SK-N-SH treated with all-trans-retinoic acid at 6 μM for 48 hours (cell line): ENCODE measurements around the gene TSPYL6.

Experiments used
- CSDC2 ChIP-seq: fragments of 250-450 bp; sonication (Bioruptor Pico); IDR thresholded peaks from 2 replicates; pipeline ENCODE4 v1.5.0; 2020; ENCODE audit warnings: mild to moderate bottlenecking, moderate library complexity
- GLIS3 ChIP-seq: fragments of 250-450 bp; sonication (Bioruptor Pico); IDR thresholded peaks from 2 replicates; pipeline ENCODE4 v1.5.0; 2020; ENCODE audit warnings: mild to moderate bottlenecking, moderate library complexity
- ISL1 ChIP-seq: fragments of 250-450 bp; sonication (Bioruptor Pico); IDR thresholded peaks from 2 replicates; pipeline ENCODE4 v2.1.2; 2022; ENCODE audit warnings: mild to moderate bottlenecking, moderate library complexity
- RARB ChIP-seq: fragments of 250-450 bp; sonication (Bioruptor Pico); IDR thresholded peaks from 2 replicates; pipeline ENCODE4 v1.8.0; 2021; ENCODE audit warnings: mild to moderate bottlenecking, moderate library complexity
- SNAI2 ChIP-seq: fragments of 250-450 bp; sonication (Bioruptor Pico); IDR thresholded peaks from 2 replicates; pipeline ENCODE4 v1.5.0; 2020; ENCODE audit warnings: mild to moderate bottlenecking, moderate library complexity
- TOX ChIP-seq: fragments of 250-450 bp; sonication (Bioruptor Pico); IDR thresholded peaks from 2 replicates; pipeline ENCODE4 v1.8.0; 2021; ENCODE audit warnings: mild to moderate bottlenecking, moderate library complexity, borderline replicate concordance
- ZC3H10 ChIP-seq: fragments of 250-450 bp; sonication (Bioruptor Pico); IDR thresholded peaks from 2 replicates; pipeline ENCODE4 v1.5.1; 2021; ENCODE audit warnings: mild to moderate bottlenecking, moderate library complexity
- ZFP30 ChIP-seq: fragments of 450-650 bp; formaldehyde crosslinking; IDR thresholded peaks from 2 replicates; pipeline ENCODE4 v1.5.0; 2022; ENCODE audit warnings: mild to moderate bottlenecking, moderate library complexity
- ZNF565 ChIP-seq: fragments of 450-650 bp; formaldehyde crosslinking; conservative IDR thresholded peaks from 2 replicates; pipeline ENCODE4 v1.5.0; 2020; ENCODE audit warnings: low read depth, mild to moderate bottlenecking, moderate library complexity
- TF ChIP-seq, protein P1 (sequence below): fragments of 250-450 bp; sonication (Bioruptor Pico); IDR thresholded peaks from 2 replicates; pipeline ENCODE4 v1.8.0; 2020; ENCODE audit warnings: mild to moderate bottlenecking, moderate library complexity, borderline replicate concordance
- TF ChIP-seq, protein P2 (sequence below): fragments of 250-450 bp; sonication (Bioruptor Pico); IDR thresholded peaks from 2 replicates; pipeline ENCODE4 v1.5.1; 2020; ENCODE audit warnings: low read depth, mild to moderate bottlenecking, moderate library complexity

DNA sequence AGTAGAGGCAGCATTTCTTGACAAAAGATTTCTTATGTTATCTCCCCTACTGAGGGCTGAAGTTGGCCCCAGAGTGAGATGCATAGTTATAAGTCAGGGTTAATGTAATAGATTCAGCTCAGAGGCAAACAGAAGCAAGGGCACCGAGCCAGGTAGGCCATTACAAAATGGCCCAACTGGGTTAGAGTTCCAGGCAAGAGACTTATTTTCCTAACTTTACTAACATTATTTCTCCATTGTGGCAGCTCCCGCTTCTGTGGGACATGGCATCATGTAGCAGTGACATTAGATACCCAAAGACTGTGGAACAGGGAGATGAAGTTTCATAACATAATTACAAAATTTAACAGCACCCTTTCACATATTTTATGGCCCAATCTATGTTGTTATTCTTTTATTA is 27.1 kb downstream of the TSPYL6 start:
- TF ChIP-seq, protein P1, sequence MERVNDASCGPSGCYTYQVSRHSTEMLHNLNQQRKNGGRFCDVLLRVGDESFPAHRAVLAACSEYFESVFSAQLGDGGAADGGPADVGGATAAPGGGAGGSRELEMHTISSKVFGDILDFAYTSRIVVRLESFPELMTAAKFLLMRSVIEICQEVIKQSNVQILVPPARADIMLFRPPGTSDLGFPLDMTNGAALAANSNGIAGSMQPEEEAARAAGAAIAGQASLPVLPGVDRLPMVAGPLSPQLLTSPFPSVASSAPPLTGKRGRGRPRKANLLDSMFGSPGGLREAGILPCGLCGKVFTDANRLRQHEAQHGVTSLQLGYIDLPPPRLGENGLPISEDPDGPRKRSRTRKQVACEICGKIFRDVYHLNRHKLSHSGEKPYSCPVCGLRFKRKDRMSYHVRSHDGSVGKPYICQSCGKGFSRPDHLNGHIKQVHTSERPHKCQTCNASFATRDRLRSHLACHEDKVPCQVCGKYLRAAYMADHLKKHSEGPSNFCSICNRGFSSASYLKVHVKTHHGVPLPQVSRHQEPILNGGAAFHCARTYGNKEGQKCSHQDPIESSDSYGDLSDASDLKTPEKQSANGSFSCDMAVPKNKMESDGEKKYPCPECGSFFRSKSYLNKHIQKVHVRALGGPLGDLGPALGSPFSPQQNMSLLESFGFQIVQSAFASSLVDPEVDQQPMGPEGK (CRISPR knock-in tag), result peak; percentile 47; the same call in 1 of the 2 replicates
- TF ChIP-seq ZNF565 (CRISPR knock-in tag) (no peak), RARB (CRISPR knock-in tag) (no peak), ISL1 (CRISPR knock-in tag) (peak; percentile 93), GLIS3 (CRISPR knock-in tag) (no peak), ZFP30 (CRISPR knock-in tag) (no peak), CSDC2 (no peak), TOX (CRISPR knock-in tag) (no peak), SNAI2 (0 out of 2 replicates have a peak, but pooled peaks have one; percentile 47), ZC3H10 (CRISPR knock-in tag) (no peak)
- TF ChIP-seq, protein P2, sequence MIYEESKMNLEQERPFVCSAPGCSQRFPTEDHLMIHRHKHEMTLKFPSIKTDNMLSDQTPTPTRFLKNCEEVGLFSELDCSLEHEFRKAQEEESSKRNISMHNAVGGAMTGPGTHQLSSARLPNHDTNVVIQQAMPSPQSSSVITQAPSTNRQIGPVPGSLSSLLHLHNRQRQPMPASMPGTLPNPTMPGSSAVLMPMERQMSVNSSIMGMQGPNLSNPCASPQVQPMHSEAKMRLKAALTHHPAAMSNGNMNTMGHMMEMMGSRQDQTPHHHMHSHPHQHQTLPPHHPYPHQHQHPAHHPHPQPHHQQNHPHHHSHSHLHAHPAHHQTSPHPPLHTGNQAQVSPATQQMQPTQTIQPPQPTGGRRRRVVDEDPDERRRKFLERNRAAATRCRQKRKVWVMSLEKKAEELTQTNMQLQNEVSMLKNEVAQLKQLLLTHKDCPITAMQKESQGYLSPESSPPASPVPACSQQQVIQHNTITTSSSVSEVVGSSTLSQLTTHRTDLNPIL (CRISPR knock-in tag), result no peak
